ENCODE data around the gene SUGCT. TPM values are rescaled to one million over a fixed set of nuclear protein-coding genes. Genes with fewer than 3 reads are reported as not detected.
"Not testable (repeated sequence)": the region's sequence is repeated elsewhere in the genome, so short reads cannot be mapped to it uniquely, and the experiment has no call there.

SUGCT gene
- total RNA-seq, 1 donor from 2014 or later, result 5.2 TPM

GRCh38 chr7:40405991-40406390 is 271.2 kb downstream of the SUGCT start:
- DNase-seq, result no peak

GRCh38 chr7:40412323-40412722 is 277.5 kb downstream of the SUGCT start:
- no peak for DNase-seq

GRCh38 chr7:40414704-40415103 is 279.9 kb downstream of the SUGCT start:
- DNase-seq, result not testable (repeated sequence)

- no peak for DNase-seq
These were observed 283.6 kb downstream of the SUGCT start for GRCh38 chr7:40418448-40418847.

- no peak for DNase-seq
These were observed 284.2 kb downstream of the SUGCT start for GRCh38 chr7:40418983-40419382.

GRCh38 chr7:40419806-40420205 is 285.0 kb downstream of the SUGCT start:
- DNase-seq, result no peak

GRCh38 chr7:40421433-40421832 is 286.6 kb downstream of the SUGCT start:
- no peak for DNase-seq

GRCh38 chr7:40425696-40426095 is 290.9 kb downstream of the SUGCT start:
- no peak for DNase-seq

- DNase-seq, result no peak
These were observed 293.6 kb downstream of the SUGCT start for GRCh38 chr7:40428421-40428820.

GRCh38 chr7:40429826-40430225 is 295.0 kb downstream of the SUGCT start:
- no peak for DNase-seq

- DNase-seq, result no peak
These were observed 297.2 kb downstream of the SUGCT start for GRCh38 chr7:40432046-40432445.

- no peak for DNase-seq
These were observed 301.9 kb downstream of the SUGCT start for GRCh38 chr7:40436710-40437109.

- no peak for DNase-seq
These were observed 302.7 kb downstream of the SUGCT start for GRCh38 chr7:40437498-40437897.

GRCh38 chr7:40437936-40438634 is 303.3 kb downstream of the SUGCT start:
- DNase-seq, result no peak

- peak; percentile 27 for DNase-seq
These were observed 304.9 kb downstream of the SUGCT start for GRCh38 chr7:40439686-40440085.

- DNase-seq, result no peak
These were observed 312.5 kb downstream of the SUGCT start for GRCh38 chr7:40447345-40447744.

GRCh38 chr7:40455485-40455884 is 320.7 kb downstream of the SUGCT start:
- DNase-seq, result no peak

GRCh38 chr7:40457776-40458480 is 323.1 kb downstream of the SUGCT start:
- DNase-seq, result no peak

- no peak for DNase-seq
These were observed 328.6 kb downstream of the SUGCT start for GRCh38 chr7:40463446-40463845.

GRCh38 chr7:40468891-40469864 is 334.4 kb downstream of the SUGCT start:
- peak; percentile 23 for DNase-seq

- DNase-seq, result no peak
These were observed 335.3 kb downstream of the SUGCT start for GRCh38 chr7:40470091-40470592.

- no peak for DNase-seq
These were observed 336.0 kb downstream of the SUGCT start for GRCh38 chr7:40470817-40471216.

- no peak for DNase-seq
These were observed 337.1 kb downstream of the SUGCT start for GRCh38 chr7:40471891-40472290.

Measured in skin of body (tissue), 2 donors.